GM18499 (cell line): ENCODE data around the gene LARP4B.
"Not testable (repeated sequence)": the region's sequence is repeated elsewhere in the genome, so short reads cannot be mapped to it uniquely, and the experiment has no call there.

ENCODE experiments used
- ATAC-seq: cut with Tn5 transposase; IDR thresholded peaks from one replicate; pipeline ENCODE4 v1.9.1; 2021; ENCODE audit warnings: moderate number of reproducible peaks; ENCODE audit not compliant: insufficient read depth, unreplicated experiment

The LARP4B gene

GRCh38 chr10:962342-962741 lies 30.8 kb upstream of the LARP4B start:
- no peak for ATAC-seq

- no peak for ATAC-seq
Measured at GRCh38 chr10:958856-959255, 27.4 kb upstream of the LARP4B start.

GRCh38 chr10:958106-958505 lies 26.6 kb upstream of the LARP4B start:
- no peak for ATAC-seq

GRCh38 chr10:955820-956217 lies 24.3 kb upstream of the LARP4B start:
- ATAC-seq: no peak

GRCh38 chr10:955127-955819 lies 23.8 kb upstream of the LARP4B start:
- no peak for ATAC-seq

GRCh38 chr10:954396-954795 lies 22.9 kb upstream of the LARP4B start:
- no peak for ATAC-seq

- no peak for ATAC-seq
Measured at GRCh38 chr10:953836-954235, 22.3 kb upstream of the LARP4B start.

- no peak for ATAC-seq
Measured at GRCh38 chr10:949446-949845, 17.9 kb upstream of the LARP4B start.

- ATAC-seq: no peak
Measured at GRCh38 chr10:948347-948746, 16.8 kb upstream of the LARP4B start.

GRCh38 chr10:947881-948280 lies 16.4 kb upstream of the LARP4B start:
- ATAC-seq: no peak

- no peak for ATAC-seq
Measured at GRCh38 chr10:947051-947450, 15.5 kb upstream of the LARP4B start.

- ATAC-seq: no peak
Measured at GRCh38 chr10:945778-946177, 14.3 kb upstream of the LARP4B start.

- no peak for ATAC-seq
Measured at GRCh38 chr10:944034-944831, 12.7 kb upstream of the LARP4B start.

- ATAC-seq: no peak
Measured at GRCh38 chr10:943334-944033, 12.0 kb upstream of the LARP4B start.

- no peak for ATAC-seq
Measured at GRCh38 chr10:938941-939678, 7.6 kb upstream of the LARP4B start.

GRCh38 chr10:934746-935406 lies 3.4 kb upstream of the LARP4B start:
- ATAC-seq: no peak

- ATAC-seq: not testable (repeated sequence)
Measured at GRCh38 chr10:934165-934564, 2.7 kb upstream of the LARP4B start.

- no peak for ATAC-seq
Measured at GRCh38 chr10:932589-932988, 1.1 kb upstream of the LARP4B start.

GRCh38 chr10:930625-931325 lies 730 bp downstream of the LARP4B start:
- ATAC-seq: no peak
